Amygdala (tissue), 56 donors: Measurements from ENCODE around the gene SCN4B.
"Not testable (repeated sequence)": the region's sequence is repeated elsewhere in the genome, so short reads cannot be mapped to it uniquely, and the experiment has no call there.

Experiments used
- DNase-seq, 56 donors: peaks; one replicate each; lab custom pipeline; 2025; lab: John Stamatoyannopoulos, UW

SCN4B gene, protein sequence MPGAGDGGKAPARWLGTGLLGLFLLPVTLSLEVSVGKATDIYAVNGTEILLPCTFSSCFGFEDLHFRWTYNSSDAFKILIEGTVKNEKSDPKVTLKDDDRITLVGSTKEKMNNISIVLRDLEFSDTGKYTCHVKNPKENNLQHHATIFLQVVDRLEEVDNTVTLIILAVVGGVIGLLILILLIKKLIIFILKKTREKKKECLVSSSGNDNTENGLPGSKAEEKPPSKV

DNA sequence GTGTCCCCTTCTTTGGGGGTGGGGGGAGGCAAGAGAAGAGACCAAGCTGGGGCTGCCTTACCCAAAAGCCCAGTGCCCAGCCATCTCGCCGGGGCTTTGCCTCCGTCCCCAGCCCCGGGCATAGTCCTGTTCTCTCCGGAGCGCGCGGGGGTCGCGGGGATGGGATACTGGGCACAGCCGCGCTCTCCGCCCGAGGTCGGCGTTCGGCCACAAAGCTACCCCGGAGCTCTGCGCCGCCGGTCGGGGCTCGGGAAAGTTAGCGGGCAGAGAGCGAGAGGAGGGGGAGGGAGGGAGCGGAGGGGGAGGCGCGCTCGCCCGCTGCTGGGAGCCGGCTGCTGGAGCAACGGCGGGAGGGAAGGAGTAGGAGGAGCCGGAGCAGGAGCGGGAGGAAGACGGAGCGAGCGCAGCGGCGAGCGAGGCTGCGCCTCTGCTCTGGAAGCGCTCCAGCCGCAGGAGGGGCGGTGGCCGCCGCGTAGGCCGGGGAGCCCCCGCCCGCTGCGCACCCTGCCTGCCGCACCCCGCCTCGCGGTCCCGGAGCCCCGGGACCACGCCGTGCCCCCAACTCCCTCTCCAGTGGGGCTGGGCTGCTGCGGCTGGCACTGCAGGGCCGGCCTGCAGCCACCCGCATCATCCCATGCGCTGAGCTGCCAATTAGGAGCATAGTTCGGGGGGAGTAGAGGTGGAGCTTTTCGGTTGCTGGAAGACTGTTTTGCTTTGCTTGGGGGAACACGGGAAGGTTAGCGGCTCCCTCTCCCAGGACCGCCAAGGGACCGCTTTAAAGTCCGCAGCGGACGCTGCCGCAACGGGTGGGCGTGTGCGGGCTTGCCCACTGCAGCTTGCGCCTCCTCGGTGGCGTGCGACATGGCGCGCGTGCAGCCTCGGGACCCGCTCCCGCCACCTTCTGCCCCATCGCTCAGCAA lies at the start of gene SCN4B:
Gene SCN4B, minus strand, starts transcription at position 272 of the 920 bp plus-strand sequence. Its CDS starts 150 bp downstream, at position 122.
- DNase-seq: peak in 41 of 56 donors; percentile 10 to 75 (median 44)

DNA sequence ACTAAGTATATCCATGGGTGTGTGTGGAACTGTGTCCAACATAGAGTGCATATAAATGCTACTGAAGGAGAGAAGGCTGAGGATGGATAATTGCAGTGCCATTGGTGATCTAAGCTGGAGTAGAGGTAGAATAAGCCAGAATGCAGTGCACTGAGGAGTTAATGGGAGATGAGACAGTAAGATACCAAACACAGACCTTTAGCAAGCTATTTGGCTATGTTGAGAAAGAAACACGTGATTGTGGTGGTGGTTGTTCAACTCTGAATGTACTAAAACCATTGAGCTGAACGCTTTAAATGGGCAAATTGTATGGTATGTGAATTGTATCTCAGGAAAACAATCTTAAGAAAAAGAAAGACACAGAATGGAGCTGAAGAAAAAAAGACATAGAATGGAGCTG lies 49.3 kb upstream of the SCN4B start:
- DNase-seq: no peak

DNA sequence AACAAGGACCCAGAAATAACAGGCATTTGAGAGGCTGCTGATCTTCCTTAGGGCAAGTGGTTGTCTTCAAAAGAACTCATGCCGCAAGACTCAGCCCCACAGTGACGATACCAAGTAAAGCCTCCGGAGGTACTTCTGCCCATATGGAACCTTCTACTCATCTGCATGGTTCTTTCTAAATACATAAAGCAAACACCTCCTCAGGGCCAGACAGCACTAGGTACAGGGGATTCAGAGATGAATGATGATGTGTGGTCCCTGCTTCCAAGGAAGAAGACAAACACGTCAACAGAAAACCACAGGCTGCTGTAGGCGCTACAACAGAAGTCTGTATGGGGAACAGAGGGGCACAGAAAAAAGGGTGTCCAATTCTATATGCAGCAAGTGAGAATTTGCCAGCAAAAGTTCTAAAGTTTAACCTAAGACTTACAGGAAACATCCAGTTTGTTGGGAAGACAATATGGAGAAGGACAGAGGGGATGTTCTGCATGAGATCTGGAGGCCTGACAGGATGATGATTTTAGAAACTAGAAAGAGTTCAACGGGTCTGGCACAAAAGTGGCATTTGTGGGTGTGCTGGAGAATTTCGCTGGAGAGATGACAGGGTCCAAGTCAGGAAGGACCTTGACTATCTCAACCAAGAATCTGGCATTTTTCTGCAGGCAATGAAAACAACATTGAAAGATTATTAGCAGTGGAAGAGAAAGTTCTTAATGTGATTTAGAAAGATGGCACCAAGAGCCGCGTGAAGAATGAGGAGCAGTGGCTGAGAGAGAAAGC lies 48.5 kb upstream of the SCN4B start:
- no peak for DNase-seq

DNA sequence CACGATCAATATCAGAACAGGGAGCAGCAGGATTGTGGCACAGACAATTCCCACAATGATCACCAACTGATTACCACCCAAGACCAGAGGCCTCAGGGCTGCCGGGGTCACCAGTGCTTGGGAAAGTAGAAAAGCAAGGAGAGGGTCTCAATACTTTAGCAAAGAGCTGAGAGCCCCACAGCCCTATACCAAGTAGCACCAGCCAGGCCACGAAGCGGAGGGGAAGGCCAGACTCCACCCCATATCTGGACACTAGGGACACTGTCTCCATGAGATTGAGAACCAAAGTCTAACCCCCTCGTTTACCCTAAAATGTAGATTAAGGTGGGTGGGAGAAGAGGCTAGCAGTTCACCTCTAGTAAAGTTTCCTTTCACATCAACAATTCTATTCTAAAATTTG lies 47.9 kb upstream of the SCN4B start:
- no peak for DNase-seq

DNA sequence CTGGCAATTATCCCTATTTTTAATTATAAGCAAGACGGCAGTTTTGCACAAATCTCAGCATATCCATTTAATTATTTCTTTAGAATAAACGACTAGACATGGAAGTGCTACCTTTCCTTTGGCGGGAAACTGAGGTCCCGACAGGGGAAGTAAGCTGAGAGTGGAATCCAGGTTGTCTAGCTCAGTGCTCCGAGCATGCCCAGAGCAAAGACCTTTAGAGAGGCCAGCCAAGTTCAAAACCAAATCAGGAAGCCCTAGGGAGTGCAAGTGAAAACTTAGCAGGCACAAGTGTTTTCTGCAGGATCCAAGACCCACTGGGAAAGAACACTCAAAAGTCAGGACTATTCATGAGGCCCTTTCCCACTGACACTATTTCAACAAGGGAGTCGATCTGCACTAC lies 46.5 kb upstream of the SCN4B start:
- no peak for DNase-seq

DNA sequence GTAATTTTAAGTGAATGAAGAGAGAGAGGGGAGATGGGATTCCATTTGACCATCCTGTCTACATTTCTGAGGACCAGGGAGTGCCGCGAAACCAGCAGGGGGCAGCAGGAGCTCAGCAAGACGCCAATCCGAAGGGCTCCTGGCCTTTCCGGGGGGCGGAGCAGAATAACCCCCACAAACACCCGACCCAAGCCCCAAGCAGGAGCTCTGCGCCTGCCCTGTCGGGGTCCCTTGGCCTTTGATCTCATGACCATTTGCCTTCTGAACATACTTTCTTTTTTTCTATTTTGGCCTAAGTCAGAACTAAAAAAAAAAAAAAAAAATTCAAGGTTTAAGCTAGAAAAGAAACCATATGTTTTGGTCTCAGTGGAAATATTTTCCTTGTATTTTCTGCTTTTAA lies 45.7 kb upstream of the SCN4B start:
- peak in 47 of 56 donors; percentile 13 to 85 (median 45) for DNase-seq

DNA sequence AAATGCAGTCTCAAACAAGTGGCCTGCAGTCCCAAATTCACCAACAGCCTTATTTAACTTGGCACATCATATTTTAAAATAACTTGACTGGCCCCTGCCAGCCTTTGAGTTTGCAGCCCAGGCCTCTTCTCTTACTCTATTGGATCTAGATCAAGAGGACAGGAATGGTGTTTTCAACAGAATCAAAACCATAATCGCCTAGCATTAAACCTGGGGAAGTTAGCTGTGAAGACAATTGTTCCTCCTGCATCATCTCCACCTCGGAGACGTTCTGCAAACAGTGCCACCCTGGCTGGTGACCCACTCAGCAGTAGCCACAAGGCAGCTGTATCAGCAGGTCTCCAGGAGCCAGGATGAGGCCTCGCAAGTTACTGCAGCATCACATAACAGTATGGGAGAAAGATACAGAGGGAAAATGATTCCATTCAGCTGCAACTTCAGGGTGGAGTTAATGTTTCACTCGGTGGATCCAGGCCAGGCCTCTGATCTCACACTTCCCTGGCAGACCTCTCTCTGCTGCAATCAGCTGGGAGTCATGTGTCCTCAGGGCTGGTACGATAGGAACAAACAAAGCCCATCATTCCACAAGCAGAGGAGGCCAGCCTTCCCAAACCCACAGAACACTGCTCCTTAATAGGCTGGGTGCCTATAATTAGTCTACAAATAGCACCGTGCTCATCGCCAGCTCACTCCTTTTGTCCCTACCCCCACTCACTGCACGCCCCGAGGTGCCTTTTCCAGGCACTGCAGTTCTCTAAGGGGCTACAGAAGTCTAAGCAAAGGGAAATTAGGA lies 42.4 kb upstream of the SCN4B start:
- DNase-seq: peak in 47 of 56 donors; percentile 10 to 86 (median 59)

DNA sequence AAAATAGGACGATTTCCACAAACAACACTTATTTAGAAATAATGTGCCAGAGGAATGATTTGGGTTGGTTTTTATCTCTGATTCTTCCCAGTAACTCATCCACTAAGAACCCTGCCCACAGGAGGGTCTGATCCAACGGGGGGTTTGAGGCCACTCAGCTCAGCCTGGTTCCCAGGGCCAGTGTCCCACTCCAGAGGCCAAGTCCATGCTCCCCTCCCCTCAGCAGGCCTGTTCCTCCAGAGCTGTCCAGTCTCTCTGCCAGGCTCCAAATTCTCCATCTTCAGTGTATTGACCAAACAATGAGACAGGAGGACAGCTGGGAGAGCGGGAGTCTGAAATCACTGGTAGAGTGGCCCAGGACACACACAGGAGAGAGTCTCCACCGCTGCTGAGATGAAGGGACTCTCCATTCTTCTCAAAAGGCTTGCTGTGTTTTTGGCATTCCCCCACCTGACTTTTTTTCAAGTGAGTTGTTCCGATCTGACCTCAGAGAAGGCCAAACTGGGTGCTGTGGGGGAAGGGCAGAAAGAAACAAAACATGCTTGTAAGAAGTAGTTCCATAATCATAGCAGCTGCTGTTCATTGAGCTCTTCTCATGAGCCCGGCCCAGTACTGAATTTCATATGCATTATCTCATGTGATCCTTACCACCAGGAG lies 41.4 kb upstream of the SCN4B start:
- DNase-seq: no peak

DNA sequence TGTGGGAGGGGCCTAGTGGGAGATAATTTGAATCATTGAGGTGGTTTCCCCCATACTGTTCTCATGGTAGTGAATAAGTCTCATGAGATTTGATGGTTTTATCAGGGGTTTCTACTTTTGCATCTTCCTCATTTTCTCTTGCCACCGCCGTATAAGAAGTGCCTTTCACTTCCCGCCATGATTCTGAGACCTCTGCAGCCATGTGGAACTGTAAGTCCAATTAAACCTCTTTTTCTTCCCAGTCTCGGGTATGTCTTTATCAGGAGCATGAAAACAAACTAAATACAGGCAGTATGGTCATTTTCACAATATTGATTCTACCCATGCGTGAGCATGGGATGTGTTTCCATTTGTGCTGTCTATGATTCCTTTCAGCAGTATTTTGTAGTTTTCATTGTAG lies 40.2 kb upstream of the SCN4B start:
- DNase-seq: not testable (repeated sequence)

DNA sequence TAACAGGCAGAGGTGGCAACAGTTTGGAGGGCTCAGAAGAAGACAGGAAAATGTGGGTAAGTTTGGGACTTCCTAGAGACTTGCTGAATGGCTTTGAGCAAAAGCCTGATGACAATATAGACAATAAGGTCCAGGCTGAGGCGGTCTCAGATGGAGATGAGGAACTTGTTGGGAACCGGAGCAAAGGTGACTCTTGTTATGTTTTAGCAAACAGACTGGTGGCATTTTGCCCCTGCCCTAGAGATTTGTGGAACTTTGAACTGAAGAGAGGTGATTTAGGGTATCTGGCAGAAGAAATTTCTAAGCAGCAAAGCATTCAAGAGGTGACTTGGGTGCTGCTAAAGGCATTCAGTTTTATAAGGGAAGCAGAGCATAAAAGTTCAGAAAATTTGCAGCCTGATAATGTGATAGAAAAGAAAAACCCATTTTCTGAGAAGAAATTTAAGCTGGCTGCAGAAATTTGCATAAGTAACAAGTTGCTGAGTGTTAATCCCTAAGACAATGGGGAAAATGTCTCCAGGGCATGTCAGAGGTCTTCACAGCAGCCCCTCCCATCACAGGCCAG lies 38.4 kb upstream of the SCN4B start:
- not testable (repeated sequence) for DNase-seq

DNA sequence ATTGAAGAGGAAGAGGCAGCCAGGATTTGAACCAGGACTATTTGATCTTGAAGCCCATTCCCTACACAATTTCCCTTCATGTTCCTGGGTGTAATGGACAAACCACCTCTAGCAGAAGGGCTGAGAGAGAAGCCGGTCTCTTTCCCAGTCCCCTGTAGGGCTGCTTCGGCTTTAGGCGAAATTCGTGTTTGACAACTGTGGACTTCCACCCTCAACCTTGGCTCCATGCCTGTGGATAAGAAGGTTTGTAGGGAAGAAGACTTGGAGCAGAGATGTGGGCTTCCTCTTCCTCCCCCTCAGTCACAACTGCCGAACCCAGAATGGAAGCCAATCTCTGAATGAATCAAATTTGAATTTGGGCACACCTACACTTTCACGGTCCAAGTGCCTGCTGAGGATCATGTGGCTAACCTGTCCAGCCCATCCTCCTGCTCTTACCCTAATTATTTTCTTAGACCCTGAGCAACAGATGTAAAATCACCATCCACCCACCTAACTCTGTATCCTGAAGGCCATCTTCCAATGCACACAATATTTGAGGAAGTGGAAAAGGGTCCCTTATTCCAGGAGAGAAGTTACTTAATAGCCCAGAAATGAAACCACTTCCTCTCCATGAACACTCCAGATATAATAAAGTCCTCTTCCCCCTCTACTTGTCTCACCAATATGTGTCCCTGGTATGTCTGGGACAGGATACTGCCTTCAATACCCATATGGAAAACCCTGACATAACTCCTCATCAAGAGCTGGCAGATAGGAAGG lies 33.9 kb upstream of the SCN4B start:
- no peak for DNase-seq

DNA sequence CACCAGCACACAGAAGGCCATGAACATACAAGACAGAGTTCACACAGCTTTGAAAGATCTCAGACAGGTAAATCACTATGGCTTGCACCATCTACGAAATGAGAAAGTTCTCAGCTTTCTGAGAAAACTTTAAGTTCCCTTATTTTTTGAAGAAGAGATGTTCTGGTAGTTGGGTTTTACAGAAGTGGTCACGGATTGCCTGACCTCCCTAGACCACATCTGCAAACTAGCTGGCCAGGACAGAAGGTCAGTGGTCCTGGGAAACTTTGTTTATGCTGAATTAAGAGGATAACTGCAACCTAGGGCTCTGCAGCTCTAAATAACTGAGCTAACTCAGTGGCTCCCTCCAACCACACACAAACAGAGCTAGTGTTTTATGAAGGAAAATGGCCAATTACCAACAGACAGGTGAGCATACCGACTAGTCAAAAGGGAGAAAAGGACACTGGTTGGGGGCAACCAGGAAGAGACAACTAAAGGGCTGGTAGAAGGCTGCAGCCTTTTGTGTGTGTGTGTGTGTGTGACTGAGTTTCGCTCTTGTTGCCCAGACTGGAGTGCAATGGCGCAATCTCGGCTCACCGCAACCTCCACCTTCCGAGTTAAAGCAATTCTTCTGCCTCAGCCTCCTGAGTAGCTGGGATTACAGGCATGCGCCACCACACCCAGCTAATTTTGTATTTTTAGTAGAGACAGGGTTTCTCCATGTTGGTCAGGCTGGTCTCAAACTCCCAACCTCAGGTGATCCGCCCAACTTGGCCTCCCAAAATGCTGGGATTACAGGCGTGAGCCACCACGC lies 32.4 kb upstream of the SCN4B start:
- no peak for DNase-seq

DNA sequence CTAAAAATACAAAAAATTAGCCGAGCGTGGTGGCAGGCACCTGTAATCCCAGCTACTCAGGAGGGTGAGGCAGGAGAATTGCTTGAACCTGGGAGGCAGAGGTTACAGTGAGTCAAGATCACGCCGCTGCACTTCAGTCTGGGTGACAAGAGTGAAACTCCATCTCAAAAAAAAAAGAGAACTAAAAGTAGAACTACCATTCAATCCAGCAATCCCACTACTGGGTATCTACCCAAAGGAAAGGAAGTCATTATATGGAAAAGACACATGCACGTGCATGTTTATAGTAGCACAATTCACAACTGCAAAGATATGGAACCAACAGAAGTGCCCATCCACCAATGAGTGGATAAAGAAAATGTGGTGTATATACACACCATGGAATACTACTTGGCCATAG lies 31.1 kb upstream of the SCN4B start:
- DNase-seq: not testable (repeated sequence)

DNA sequence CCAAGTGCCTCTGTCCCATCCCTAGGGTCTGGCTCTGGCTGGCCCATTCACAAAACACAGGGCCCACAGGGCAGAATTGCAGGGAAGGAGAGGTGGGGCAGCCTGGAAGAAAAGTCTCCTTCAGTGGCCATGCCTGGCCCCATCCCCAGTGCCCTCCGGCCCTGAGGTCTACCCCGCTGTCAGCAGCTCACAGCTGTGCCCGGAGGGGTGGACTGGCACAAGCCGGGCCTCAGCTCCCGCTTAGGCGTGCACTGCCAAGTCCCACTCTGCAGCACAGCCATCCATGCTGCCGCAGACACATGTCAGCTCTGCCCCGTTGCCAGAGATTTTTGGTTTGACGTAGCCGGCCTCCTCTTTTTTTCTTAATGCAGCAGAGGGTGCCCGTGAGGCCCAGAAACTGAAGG lies 27.7 kb upstream of the SCN4B start:
- peak in 54 of 56 donors; percentile 20 to 96 (median 86) for DNase-seq

DNA sequence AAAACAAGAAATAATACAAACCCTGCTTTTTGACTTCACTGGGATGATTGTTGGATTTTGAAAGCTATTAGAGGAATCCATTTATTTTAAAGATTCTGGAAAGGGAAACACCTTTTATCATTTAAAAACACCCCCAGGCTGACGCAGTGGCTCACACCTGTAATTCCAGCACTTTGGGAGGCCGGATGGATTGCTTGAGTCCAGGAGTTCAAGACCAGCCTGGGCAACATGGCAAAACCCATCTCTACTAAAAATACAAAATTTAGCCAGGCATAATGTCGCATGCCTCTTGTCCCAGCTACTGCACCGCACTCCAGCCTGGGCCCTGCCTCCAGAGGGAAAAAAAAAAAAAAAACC lies 24.1 kb upstream of the SCN4B start:
- no peak for DNase-seq

DNA sequence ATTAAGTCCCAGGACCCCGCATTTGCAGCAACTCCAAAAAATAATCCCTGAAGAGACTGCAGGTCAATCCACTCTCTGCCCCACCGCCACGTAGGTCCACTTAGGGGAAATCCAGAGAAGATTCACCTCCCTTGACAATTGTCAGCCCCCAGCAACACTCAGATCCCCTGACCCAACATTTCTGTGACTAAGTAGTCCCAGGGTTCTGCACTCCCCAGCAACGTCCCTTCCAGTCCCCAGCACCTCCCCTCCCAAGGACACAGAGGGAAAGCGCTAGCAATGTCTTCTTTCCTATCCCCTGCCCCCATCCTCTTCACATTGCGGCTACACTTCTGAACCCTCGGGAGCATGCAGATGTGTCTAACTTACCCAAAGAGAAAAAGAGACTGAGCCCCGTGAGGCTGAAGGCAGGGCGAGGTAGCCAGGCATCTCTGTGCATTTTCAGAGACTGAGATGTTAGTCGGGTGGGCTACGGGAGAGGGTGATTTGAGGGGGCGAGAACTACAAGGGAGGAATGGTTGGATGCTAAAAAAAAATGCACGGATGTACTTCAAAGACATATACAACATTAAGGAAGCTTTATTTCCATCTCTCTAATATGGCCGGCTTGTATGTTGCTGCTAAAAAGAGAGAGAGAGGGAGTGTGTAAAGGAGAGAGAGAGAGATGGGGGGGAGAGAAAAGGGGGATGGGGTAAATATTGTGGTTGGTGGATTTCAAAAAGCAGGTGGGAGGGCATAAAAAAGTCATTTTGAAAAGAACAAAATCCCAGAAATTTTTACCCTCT lies 23.6 kb upstream of the SCN4B start, which contains the start of gene SCN2B:
Gene SCN2B, minus strand, starts transcription at position 647 of the 785 bp plus-strand sequence. Its CDS starts 208 bp downstream, at position 439.
- DNase-seq: peak in 12 of 56 donors; percentile 20 to 49 (median 31)
